Measurements from ENCODE around the gene PRKCE. TPM values are rescaled to one million over a fixed set of nuclear protein-coding genes. Genes with fewer than 3 reads are reported as not detected.

The PRKCE gene
- total and polyA plus RNA-seq, 4 donors = 2.5 to 38.6 (median 5.8) TPM

DNA sequence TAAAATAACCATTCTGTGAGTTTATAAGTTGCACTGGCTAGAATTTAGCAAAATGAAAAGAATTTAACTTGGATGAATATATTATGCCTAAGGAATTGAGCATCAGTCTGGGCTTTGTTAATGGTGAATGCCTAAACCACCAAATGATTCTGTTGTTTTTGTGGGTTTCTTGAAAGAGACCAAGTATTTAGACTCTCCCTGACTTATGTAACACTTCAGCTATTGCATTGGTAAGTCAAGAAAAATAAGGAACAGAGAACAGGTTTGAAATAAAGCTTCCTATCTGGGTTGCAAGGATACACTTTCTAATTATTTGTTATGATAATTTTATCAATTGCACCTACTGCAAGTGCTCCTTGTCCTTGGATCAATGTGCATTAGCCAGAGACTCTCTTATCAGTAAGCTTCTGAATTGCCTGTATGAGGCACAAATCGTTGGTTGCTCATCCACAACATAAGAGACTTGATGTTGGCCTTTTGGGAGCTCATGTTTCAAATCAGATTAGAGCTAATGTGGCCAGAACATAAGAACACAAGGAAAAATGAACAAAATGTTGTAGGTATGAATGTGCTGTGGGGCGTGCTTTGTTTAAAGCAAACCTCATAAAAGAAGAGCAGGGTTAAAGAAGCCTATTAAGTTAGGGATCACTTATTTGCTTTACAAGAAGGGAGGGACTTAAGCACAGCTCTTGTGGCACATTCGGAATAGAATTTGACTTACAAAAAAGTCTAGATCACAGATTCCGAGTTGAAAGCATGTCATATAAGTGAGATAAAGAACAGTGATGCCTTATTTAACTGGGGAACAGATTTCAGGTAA is 37.2 kb downstream of the PRKCE start:
- Histone ChIP-seq H3K9me3 (ENCODE audit: control insufficient read depth in 4 of 4, low read length in 3 of 4) (no peaks in the 10 kb centered on the region), H3K4me3 (ENCODE audit: low read depth in 1 of 3, low read length in 3 of 3) (no peak overlapping the region), H3K36me3 (ENCODE audit: control insufficient read depth in 4 of 4, insufficient read depth in 3 of 4, low read depth in 1 of 4, low read length in 3 of 4) (no peaks in the 10 kb centered on the region), H3K9ac (ENCODE audit: low read depth in 1 of 2, low read length in 2 of 2) (no peak overlapping the region), H3K27me3 (ENCODE audit: control insufficient read depth in 4 of 4, insufficient read depth in 4 of 4, low read length in 3 of 4) (no peaks in the 10 kb centered on the region), H3K27ac (ENCODE audit: low read depth in 1 of 2, low read length in 2 of 2) (no peak overlapping the region), H3K4me1 (ENCODE audit: control insufficient read depth in 4 of 4, insufficient read depth in 4 of 4, low read length in 3 of 4) (peaks cover 0 to 2% (median 0%) of the 10 kb centered on the region in 4 donors)
- DNase-seq (ENCODE audit: low spot score) = no peak
- TF ChIP-seq, protein P1, sequence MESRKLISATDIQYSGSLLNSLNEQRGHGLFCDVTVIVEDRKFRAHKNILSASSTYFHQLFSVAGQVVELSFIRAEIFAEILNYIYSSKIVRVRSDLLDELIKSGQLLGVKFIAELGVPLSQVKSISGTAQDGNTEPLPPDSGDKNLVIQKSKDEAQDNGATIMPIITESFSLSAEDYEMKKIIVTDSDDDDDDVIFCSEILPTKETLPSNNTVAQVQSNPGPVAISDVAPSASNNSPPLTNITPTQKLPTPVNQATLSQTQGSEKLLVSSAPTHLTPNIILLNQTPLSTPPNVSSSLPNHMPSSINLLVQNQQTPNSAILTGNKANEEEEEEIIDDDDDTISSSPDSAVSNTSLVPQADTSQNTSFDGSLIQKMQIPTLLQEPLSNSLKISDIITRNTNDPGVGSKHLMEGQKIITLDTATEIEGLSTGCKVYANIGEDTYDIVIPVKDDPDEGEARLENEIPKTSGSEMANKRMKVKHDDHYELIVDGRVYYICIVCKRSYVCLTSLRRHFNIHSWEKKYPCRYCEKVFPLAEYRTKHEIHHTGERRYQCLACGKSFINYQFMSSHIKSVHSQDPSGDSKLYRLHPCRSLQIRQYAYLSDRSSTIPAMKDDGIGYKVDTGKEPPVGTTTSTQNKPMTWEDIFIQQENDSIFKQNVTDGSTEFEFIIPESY (IDR thresholded peaks at IDR 0.05) = no peak
- TF ChIP-seq REST (IDR thresholded peaks at IDR 0.05) (no peak), HNF4A (conservative IDR thresholded peaks at IDR 0.05) (no peak), SP1 (IDR thresholded peaks at IDR 0.05) (no peak), EGR1 (IDR thresholded peaks at IDR 0.05; ENCODE audit: low read depth in 2 of 2) (no peak), GABPA (IDR thresholded peaks at IDR 0.05 in 1 of 2, conservative IDR thresholded peaks at IDR 0.05 in 1 of 2) (no peak), RAD21 (IDR thresholded peaks at IDR 0.05) (no peak), TAF1 (conservative IDR thresholded peaks at IDR 0.05) (no peak), RXRA (IDR thresholded peaks at IDR 0.05) (no peak), NR2F2 (IDR thresholded peaks at IDR 0.05) (no peak), FOXA2 (IDR thresholded peaks at IDR 0.05) (no peak), HNF4G (IDR thresholded peaks at IDR 0.05) (no peak)
- TF ChIP-seq, protein P2, sequence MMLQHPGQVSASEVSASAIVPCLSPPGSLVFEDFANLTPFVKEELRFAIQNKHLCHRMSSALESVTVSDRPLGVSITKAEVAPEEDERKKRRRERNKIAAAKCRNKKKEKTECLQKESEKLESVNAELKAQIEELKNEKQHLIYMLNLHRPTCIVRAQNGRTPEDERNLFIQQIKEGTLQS (IDR thresholded peaks at IDR 0.05) = no peak
- TF ChIP-seq, protein P3, sequence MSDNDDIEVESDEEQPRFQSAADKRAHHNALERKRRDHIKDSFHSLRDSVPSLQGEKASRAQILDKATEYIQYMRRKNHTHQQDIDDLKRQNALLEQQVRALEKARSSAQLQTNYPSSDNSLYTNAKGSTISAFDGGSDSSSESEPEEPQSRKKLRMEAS (IDR thresholded peaks at IDR 0.05) = no peak
- TF ChIP-seq, protein P4, sequence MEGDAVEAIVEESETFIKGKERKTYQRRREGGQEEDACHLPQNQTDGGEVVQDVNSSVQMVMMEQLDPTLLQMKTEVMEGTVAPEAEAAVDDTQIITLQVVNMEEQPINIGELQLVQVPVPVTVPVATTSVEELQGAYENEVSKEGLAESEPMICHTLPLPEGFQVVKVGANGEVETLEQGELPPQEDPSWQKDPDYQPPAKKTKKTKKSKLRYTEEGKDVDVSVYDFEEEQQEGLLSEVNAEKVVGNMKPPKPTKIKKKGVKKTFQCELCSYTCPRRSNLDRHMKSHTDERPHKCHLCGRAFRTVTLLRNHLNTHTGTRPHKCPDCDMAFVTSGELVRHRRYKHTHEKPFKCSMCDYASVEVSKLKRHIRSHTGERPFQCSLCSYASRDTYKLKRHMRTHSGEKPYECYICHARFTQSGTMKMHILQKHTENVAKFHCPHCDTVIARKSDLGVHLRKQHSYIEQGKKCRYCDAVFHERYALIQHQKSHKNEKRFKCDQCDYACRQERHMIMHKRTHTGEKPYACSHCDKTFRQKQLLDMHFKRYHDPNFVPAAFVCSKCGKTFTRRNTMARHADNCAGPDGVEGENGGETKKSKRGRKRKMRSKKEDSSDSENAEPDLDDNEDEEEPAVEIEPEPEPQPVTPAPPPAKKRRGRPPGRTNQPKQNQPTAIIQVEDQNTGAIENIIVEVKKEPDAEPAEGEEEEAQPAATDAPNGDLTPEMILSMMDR (IDR thresholded peaks at IDR 0.05; ENCODE audit: low read depth, low read length, missing input control) = no peak
- WGBS = 71% methylated on average over 4 of the region's 4 CpGs

Data from liver (tissue), 9 donors.